Neural crest cell (in vitro differentiated cells): ENCODE results near the gene VPS18. TPM values are rescaled to one million over a fixed set of nuclear protein-coding genes. Genes with fewer than 3 reads are reported as not detected.

Experiments
- DNase-seq: peaks from one replicate; pipeline ENCODE4 v3.0.0; 2021; ENCODE audit warnings: low read depth, mixed read lengths, low spot score
- H3K27ac Mint-ChIP-seq: one replicate; pipeline ENCODE4 v1.8.0; 2021; ENCODE audit warnings: mild to moderate bottlenecking, mixed read lengths; ENCODE audit not compliant: unreplicated experiment
- H3K27me3 Mint-ChIP-seq: 2 replicates; pipeline ENCODE4 v1.8.0; 2021; ENCODE audit warnings: low read depth, mild to moderate bottlenecking, mixed read lengths
- H3K36me3 Mint-ChIP-seq: 2 replicates; pipeline ENCODE4 v1.8.0; 2021; ENCODE audit warnings: low read depth, mild to moderate bottlenecking, mixed read lengths
- H3K4me1 Mint-ChIP-seq: 2 replicates; pipeline ENCODE4 v1.8.0; 2021; ENCODE audit warnings: mixed read lengths
- H3K4me3 Mint-ChIP-seq: one replicate; pipeline ENCODE4 v1.8.0; 2021; ENCODE audit warnings: mild to moderate bottlenecking, mixed read lengths
- H3K9me3 Mint-ChIP-seq: 2 replicates; pipeline ENCODE4 v1.8.0; 2021; ENCODE audit warnings: mixed read lengths
- CTCF ChIP-seq: fragments of 200-600 bp; sonication (generic); conservative IDR thresholded peaks from 2 replicates; pipeline ENCODE4 v1.5.0; 2021; ENCODE audit warnings: antibody characterized with exemption, mild to moderate bottlenecking
- total RNA-seq: library from RNA; stranded (reverse); gene quantifications from 2 replicates; pipeline ENCODE4 v1.2.1, GENCODE V29; 2021

Gene VPS18
- total RNA-seq, 1 donor from 2014 or later: 28.2 TPM

- no peak for TF ChIP-seq CTCF
- peaks cover 41% of the 10 kb centered on the region for H3K4me1 Mint-ChIP-seq
- peaks cover 99% of the 10 kb centered on the region for H3K27me3 Mint-ChIP-seq
- no peaks in the 10 kb centered on the region for H3K36me3 Mint-ChIP-seq
- DNase-seq: no peak
- peak overlapping the region; percentile 61 for H3K4me3 Mint-ChIP-seq
- no peaks in the 10 kb centered on the region for H3K9me3 Mint-ChIP-seq
- H3K27ac Mint-ChIP-seq: no peak overlapping the region
Observed at GRCh38 chr15:40927495-40927872, 33.2 kb downstream of the VPS18 start.

- Mint-ChIP-seq H3K27ac (no peak overlapping the region), H3K4me1 (peaks cover 41% of the 10 kb centered on the region)
- no peak for DNase-seq
Observed at GRCh38 chr15:40927873-40928806, 33.9 kb downstream of the VPS18 start.

GRCh38 chr15:40928821-40929659 lies 34.8 kb downstream of the VPS18 start, which contains the start of gene DLL4:
Gene DLL4 (plus strand): TSS chr15:40929340. CDS start chr15:40929669, 329 bp downstream.
- Mint-ChIP-seq H3K4me3 (peak within 1 kb of the TSS; percentile 89), H3K27ac (no peak within 1 kb of the TSS)
- TF ChIP-seq CTCF: no peak

More at GRCh38 chr15:40927873-40928806, 33.9 kb downstream of the VPS18 start:
- no peak for TF ChIP-seq CTCF
- peak overlapping the region; percentile 89 for H3K4me3 Mint-ChIP-seq
- no peaks in the 10 kb centered on the region for H3K9me3 Mint-ChIP-seq
- H3K36me3 Mint-ChIP-seq: no peaks in the 10 kb centered on the region
- peaks cover 98% of the 10 kb centered on the region for H3K27me3 Mint-ChIP-seq

GRCh38 chr15:40929660-40930429 lies 35.6 kb downstream of the VPS18 start:
- peaks cover 93% of the 10 kb centered on the region for H3K27me3 Mint-ChIP-seq

More at GRCh38 chr15:40928821-40929659, 34.8 kb downstream of the VPS18 start, which contains the start of gene DLL4:
- Mint-ChIP-seq H3K9me3 (no peaks in the 10 kb centered on the region), H3K27me3 (peaks cover 96% of the 10 kb centered on the region), H3K4me1 (peaks cover 41% of the 10 kb centered on the region), H3K36me3 (no peaks in the 10 kb centered on the region)
- peak; percentile 41 for DNase-seq

More at GRCh38 chr15:40929660-40930429, 35.6 kb downstream of the VPS18 start:
- TF ChIP-seq CTCF: no peak
- Mint-ChIP-seq H3K36me3 (no peaks in the 10 kb centered on the region), H3K4me3 (peak overlapping the region; percentile 84), H3K4me1 (peaks cover 41% of the 10 kb centered on the region), H3K9me3 (no peaks in the 10 kb centered on the region), H3K27ac (no peak overlapping the region)
- DNase-seq: peak; percentile 66
